WTC11 (cell line): ENCODE results near the gene SNX18. TPM values are rescaled to one million over a fixed set of nuclear protein-coding genes. Genes with fewer than 3 reads are reported as not detected.

Experiments
- AFF4 ChIP-seq: sonication (generic); formaldehyde crosslinking; IDR thresholded peaks from 2 replicates; pipeline ENCODE4 v1.8.1; 2023; ENCODE audit warnings: mild to moderate bottlenecking, missing genetic modification reagents, borderline replicate concordance
- CREM ChIP-seq: sonication (generic); formaldehyde crosslinking; IDR thresholded peaks from 2 replicates; pipeline ENCODE4 v1.8.1; 2022; ENCODE audit warnings: mild to moderate bottlenecking, missing genetic modification reagents, moderate library complexity
- EMX1 ChIP-seq: fragments of 250-450 bp; sonication (Bioruptor Pico); IDR thresholded peaks from 2 replicates; pipeline ENCODE4 v1.8.0; 2021; ENCODE audit warnings: mild to moderate bottlenecking
- FOXJ3 ChIP-seq: sonication (generic); formaldehyde crosslinking; IDR thresholded peaks from 2 replicates; pipeline ENCODE4 v1.9.0; 2021; ENCODE audit warnings: missing genetic modification reagents, mild to moderate bottlenecking, borderline replicate concordance
- GRHL2 ChIP-seq: fragments of 250-450 bp; sonication (Bioruptor Pico); IDR thresholded peaks from 2 replicates; pipeline ENCODE4 v1.8.0; 2022; ENCODE audit warnings: mild to moderate bottlenecking, moderate library complexity; ENCODE audit not compliant: insufficient replicate concordance, severe bottlenecking
- JAZF1 ChIP-seq: fragments of 250-450 bp; sonication (Bioruptor Pico); IDR thresholded peaks from 2 replicates; pipeline ENCODE4 v1.9.0; 2021; ENCODE audit warnings: moderate library complexity, mild to moderate bottlenecking, inconsistent platforms
- MAX ChIP-seq: sonication (generic); formaldehyde crosslinking; IDR thresholded peaks from 2 replicates; pipeline ENCODE4 v1.8.0; 2022; ENCODE audit warnings: mild to moderate bottlenecking, missing genetic modification reagents
- MYBL2 ChIP-seq: sonication (generic); formaldehyde crosslinking; IDR thresholded peaks from 2 replicates; pipeline ENCODE4 v1.8.1; 2023; ENCODE audit warnings: mild to moderate bottlenecking, moderate library complexity, missing genetic modification reagents
- NFATC4 ChIP-seq: fragments of 250-450 bp; sonication (Bioruptor Pico); IDR thresholded peaks from 2 replicates; pipeline ENCODE4 v1.9.0; 2021; ENCODE audit warnings: mild to moderate bottlenecking
- OVOL2 ChIP-seq: fragments of 250-450 bp; sonication (Bioruptor Pico); IDR thresholded peaks from 2 replicates; pipeline ENCODE4 v1.9.0; 2021; ENCODE audit warnings: mild to moderate bottlenecking, borderline replicate concordance
- TEAD1 ChIP-seq: sonication (generic); formaldehyde crosslinking; IDR thresholded peaks from 2 replicates; pipeline ENCODE4 v1.8.0; 2022; ENCODE audit warnings: mild to moderate bottlenecking, missing genetic modification reagents
- TEAD4 ChIP-seq: sonication (generic); formaldehyde crosslinking; IDR thresholded peaks from 2 replicates; pipeline ENCODE4 v1.8.0; 2022; ENCODE audit warnings: mild to moderate bottlenecking, missing genetic modification reagents
- ZMAT4 ChIP-seq: fragments of 250-450 bp; sonication (Bioruptor Pico); IDR thresholded peaks from 2 replicates; pipeline ENCODE4 v1.9.0; 2021; ENCODE audit warnings: mild to moderate bottlenecking
- ZNF219 ChIP-seq: sonication (generic); formaldehyde crosslinking; IDR thresholded peaks from 2 replicates; pipeline ENCODE4 v1.8.0; 2023; ENCODE audit warnings: missing genetic modification reagents, mild to moderate bottlenecking, borderline replicate concordance
- ZNF317 ChIP-seq: sonication (generic); formaldehyde crosslinking; IDR thresholded peaks from 2 replicates; pipeline ENCODE4 v1.8.1; 2023; ENCODE audit warnings: low read depth, mild to moderate bottlenecking, moderate library complexity, missing genetic modification reagents, borderline replicate concordance
- ZNF671 ChIP-seq: fragments of 250-450 bp; sonication (Bioruptor Pico); IDR thresholded peaks from 2 replicates; pipeline ENCODE4 v1.8.0; 2021; ENCODE audit warnings: mild to moderate bottlenecking
- ZSCAN18 ChIP-seq: fragments of 250-450 bp; sonication (Bioruptor Pico); IDR thresholded peaks from 2 replicates; pipeline ENCODE4 v2.1.2; 2022; ENCODE audit warnings: mild to moderate bottlenecking, moderate library complexity
- total RNA-seq: library from RNA; stranded (reverse); gene quantifications from 3 replicates; pipeline ENCODE4 v1.2.3, GENCODE V29; 2021
- TF ChIP-seq, protein P1 (sequence below): fragments of 250-450 bp; sonication (Bioruptor Pico); IDR thresholded peaks from 2 replicates; pipeline ENCODE4 v1.9.0; 2021; ENCODE audit warnings: moderate library complexity, mild to moderate bottlenecking, inconsistent platforms, borderline replicate concordance
- TF ChIP-seq, protein P2 (sequence below): sonication (generic); formaldehyde crosslinking; IDR thresholded peaks from 2 replicates; pipeline ENCODE4 v1.8.1; 2023; ENCODE audit warnings: mild to moderate bottlenecking, missing genetic modification reagents, moderate library complexity
- TF ChIP-seq, protein P3 (sequence below): sonication (generic); formaldehyde crosslinking; IDR thresholded peaks from 2 replicates; pipeline ENCODE4 v1.8.0; 2023; ENCODE audit warnings: mild to moderate bottlenecking, missing genetic modification reagents
- TF ChIP-seq, protein P4 (sequence below): sonication (generic); formaldehyde crosslinking; IDR thresholded peaks from 2 replicates; pipeline ENCODE4 v1.8.0; 2022; ENCODE audit warnings: missing genetic modification reagents
- TF ChIP-seq, protein P5 (sequence below): sonication (generic); formaldehyde crosslinking; IDR thresholded peaks from 2 replicates; pipeline ENCODE4 v1.8.1; 2022; ENCODE audit warnings: low read depth, mild to moderate bottlenecking, moderate library complexity, missing genetic modification reagents, borderline replicate concordance

The SNX18 gene
- total RNA-seq, 1 experiment from 2014 or later: 24.6 TPM

DNA sequence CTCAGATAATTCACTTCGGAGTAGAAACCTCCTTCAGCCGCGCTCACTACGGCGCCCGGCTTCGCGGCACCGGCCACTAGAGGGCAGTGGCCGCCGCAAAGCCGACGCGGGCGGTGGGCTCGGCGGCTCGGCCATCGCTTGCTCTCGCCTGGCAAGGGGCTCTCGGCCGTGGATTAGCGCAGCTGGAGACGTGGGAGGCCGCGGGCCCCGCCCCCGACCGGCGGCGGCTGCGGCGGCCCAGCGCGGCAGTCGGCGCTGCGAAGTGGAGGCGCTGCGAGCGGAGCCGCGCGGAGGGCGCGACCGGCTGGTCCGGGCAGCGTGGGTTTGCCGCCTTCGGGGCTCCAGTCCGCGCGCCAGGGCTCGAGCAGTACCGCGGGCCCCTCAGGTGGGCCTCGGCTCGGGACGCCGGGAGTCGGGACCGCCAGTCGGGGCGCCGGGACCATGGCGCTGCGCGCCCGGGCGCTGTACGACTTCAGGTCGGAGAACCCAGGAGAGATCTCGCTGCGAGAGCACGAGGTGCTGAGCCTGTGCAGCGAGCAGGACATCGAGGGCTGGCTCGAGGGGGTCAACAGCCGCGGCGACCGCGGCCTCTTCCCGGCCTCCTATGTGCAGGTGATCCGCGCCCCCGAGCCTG is at the start of gene SNX18 (continued):
- TF ChIP-seq, protein P1, sequence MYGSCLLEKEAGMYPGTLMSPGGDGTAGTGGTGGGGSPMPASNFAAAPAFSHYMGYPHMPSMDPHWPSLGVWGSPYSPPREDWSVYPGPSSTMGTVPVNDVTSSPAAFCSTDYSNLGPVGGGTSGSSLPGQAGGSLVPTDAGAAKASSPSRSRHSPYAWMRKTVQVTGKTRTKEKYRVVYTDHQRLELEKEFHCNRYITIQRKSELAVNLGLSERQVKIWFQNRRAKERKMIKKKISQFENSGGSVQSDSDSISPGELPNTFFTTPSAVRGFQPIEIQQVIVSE (CRISPR knock-in tag): no peak; the same call in 1 of the 2 replicates
- TF ChIP-seq EMX1 (CRISPR knock-in tag) (no peak), ZNF219 (no peak), AFF4 (CRISPR knock-in tag) (no peak), ZSCAN18 (no peak), FOXJ3 (no peak), MAX (0 out of 2 replicates have a peak, but pooled peaks have one; percentile 8), CREM (peak; percentile 81), NFATC4 (CRISPR knock-in tag) (no peak), OVOL2 (no peak), MYBL2 (CRISPR knock-in tag) (0 out of 2 replicates have a peak, but pooled peaks have one; percentile 30), GRHL2 (no peak), ZNF671 (CRISPR knock-in tag) (no peak), ZMAT4 (CRISPR knock-in tag) (no peak), TEAD1 (peak; percentile 68; the same call in 1 of the 2 replicates), JAZF1 (CRISPR knock-in tag) (no peak), TEAD4 (no peak), ZNF317 (no peak)
- TF ChIP-seq, protein P2, sequence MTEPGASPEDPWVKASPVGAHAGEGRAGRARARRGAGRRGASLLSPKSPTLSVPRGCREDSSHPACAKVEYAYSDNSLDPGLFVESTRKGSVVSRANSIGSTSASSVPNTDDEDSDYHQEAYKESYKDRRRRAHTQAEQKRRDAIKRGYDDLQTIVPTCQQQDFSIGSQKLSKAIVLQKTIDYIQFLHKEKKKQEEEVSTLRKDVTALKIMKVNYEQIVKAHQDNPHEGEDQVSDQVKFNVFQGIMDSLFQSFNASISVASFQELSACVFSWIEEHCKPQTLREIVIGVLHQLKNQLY (CRISPR knock-in tag): no peak
- TF ChIP-seq, protein P3, sequence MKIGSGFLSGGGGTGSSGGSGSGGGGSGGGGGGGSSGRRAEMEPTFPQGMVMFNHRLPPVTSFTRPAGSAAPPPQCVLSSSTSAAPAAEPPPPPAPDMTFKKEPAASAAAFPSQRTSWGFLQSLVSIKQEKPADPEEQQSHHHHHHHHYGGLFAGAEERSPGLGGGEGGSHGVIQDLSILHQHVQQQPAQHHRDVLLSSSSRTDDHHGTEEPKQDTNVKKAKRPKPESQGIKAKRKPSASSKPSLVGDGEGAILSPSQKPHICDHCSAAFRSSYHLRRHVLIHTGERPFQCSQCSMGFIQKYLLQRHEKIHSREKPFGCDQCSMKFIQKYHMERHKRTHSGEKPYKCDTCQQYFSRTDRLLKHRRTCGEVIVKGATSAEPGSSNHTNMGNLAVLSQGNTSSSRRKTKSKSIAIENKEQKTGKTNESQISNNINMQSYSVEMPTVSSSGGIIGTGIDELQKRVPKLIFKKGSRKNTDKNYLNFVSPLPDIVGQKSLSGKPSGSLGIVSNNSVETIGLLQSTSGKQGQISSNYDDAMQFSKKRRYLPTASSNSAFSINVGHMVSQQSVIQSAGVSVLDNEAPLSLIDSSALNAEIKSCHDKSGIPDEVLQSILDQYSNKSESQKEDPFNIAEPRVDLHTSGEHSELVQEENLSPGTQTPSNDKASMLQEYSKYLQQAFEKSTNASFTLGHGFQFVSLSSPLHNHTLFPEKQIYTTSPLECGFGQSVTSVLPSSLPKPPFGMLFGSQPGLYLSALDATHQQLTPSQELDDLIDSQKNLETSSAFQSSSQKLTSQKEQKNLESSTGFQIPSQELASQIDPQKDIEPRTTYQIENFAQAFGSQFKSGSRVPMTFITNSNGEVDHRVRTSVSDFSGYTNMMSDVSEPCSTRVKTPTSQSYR (CRISPR knock-in tag): no peak
- TF ChIP-seq, protein P4, sequence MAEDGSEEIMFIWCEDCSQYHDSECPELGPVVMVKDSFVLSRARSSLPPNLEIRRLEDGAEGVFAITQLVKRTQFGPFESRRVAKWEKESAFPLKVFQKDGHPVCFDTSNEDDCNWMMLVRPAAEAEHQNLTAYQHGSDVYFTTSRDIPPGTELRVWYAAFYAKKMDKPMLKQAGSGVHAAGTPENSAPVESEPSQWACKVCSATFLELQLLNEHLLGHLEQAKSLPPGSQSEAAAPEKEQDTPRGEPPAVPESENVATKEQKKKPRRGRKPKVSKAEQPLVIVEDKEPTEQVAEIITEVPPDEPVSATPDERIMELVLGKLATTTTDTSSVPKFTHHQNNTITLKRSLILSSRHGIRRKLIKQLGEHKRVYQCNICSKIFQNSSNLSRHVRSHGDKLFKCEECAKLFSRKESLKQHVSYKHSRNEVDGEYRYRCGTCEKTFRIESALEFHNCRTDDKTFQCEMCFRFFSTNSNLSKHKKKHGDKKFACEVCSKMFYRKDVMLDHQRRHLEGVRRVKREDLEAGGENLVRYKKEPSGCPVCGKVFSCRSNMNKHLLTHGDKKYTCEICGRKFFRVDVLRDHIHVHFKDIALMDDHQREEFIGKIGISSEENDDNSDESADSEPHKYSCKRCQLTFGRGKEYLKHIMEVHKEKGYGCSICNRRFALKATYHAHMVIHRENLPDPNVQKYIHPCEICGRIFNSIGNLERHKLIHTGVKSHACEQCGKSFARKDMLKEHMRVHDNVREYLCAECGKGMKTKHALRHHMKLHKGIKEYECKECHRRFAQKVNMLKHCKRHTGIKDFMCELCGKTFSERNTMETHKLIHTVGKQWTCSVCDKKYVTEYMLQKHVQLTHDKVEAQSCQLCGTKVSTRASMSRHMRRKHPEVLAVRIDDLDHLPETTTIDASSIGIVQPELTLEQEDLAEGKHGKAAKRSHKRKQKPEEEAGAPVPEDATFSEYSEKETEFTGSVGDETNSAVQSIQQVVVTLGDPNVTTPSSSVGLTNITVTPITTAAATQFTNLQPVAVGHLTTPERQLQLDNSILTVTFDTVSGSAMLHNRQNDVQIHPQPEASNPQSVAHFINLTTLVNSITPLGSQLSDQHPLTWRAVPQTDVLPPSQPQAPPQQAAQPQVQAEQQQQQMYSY (CRISPR knock-in tag): no peak
- TF ChIP-seq, protein P5, sequence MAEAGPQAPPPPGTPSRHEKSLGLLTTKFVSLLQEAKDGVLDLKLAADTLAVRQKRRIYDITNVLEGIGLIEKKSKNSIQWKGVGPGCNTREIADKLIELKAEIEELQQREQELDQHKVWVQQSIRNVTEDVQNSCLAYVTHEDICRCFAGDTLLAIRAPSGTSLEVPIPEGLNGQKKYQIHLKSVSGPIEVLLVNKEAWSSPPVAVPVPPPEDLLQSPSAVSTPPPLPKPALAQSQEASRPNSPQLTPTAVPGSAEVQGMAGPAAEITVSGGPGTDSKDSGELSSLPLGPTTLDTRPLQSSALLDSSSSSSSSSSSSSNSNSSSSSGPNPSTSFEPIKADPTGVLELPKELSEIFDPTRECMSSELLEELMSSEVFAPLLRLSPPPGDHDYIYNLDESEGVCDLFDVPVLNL (CRISPR knock-in tag): no peak
